ENCODE results near the gene SLC5A4.
"Not testable (repeated sequence)": the region's sequence is repeated elsewhere in the genome, so short reads cannot be mapped to it uniquely, and the experiment has no call there.

The SLC5A4 gene

GRCh38 chr22:32199961-32200360, 55.2 kb downstream of the SLC5A4 start:
- DNase-seq: no peak

- DNase-seq: no peak
Observed at GRCh38 chr22:32199341-32199740, 55.8 kb downstream of the SLC5A4 start.

DNA sequence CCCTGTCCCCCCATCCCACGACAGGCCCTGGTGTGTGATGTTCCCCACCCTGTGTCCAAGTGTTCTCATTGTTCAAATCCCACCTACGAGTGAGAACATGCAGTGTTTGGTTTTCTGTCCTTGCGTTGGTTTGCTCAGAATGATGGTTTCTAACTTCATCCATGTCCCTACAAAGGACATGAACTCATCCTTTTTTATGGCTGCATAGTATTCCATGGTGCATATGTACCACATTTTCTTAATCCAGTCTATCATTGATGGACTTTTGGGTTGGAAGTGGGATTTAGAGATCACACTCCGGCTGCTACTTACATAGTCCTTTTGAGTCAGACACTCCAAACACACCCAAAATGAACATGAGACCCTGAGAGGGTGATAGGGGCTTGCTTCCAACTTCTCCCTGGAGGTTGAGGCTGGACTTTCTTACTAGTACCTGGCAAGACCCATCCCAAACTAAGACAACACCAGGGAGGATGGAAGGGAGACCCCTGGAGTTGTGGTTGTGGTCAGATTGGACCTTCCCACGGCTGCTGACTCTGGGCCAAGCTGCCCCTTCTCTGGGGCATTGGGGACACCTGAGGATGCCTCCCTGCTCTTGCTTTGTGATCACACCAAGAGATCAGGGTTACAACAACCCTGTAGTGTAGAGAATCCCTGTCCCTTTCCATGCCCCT, 57.5 kb downstream of the SLC5A4 start:
- DNase-seq: not testable (repeated sequence)

GRCh38 chr22:32195900-32196299, 59.2 kb downstream of the SLC5A4 start:
- not testable (repeated sequence) for DNase-seq

GRCh38 chr22:32193346-32193745, 61.8 kb downstream of the SLC5A4 start:
- DNase-seq: not testable (repeated sequence)

DNA sequence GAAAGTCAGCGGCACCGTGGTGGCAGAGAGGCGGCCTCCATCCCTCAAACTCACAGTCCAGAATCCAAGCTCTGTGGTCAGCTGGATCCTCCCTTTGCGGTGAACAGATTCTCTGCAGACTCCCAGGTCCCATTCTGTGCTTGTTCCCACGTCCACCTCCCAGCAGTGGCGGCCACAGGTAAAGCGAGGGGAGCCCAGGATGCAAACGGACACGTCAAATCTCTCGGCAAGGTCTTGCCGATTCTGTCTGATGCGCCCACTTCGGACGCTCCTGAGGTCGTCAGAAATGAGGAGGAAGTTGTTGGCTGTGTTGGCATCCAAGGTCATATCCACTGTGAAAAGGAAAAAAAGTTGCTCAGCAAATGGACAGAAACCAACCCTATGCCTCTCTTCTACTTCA, 64.1 kb downstream of the SLC5A4 start:
- DNase-seq: not testable (repeated sequence)

- no peak for DNase-seq
Observed at GRCh38 chr22:32185821-32186220, 69.3 kb downstream of the SLC5A4 start.

DNA sequence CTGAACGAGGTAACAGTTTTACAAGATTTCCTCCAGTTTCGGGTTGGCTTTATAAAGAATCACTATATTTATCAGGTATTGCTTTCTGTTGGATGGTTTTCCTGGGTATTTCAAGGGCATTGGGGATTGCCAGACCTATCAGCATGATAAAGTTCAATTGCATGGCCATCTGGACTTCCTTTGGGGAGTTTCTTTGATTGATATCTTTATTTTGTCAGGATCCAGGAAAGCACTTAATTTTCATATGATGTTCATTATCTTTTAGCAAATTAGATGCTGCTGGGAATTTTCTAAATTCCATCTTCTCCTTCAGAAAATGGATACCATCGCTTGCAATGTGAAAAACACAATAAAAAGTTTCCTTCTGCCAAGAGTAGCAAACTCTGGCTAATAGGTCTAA, 71.5 kb downstream of the SLC5A4 start:
- DNase-seq: no peak

DNA sequence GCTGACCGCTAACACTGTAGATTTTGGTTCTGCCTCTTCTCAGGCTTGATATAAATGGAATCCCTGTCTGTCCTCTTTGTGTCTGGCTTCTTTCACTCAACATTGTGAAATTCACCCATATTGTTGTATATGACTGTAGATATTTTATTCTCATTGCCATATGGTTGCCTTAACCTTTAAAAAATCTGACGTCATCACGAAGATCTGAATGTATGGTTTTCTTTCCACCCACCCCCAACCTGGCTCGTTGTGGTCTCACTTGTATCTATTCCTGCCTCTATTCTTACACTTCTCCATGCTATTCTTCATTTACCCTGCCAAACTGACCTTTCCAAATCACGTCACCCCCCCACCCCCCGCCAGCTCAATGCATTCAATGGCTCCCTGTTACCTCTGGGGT, 74.1 kb downstream of the SLC5A4 start:
- no peak for DNase-seq

DNA sequence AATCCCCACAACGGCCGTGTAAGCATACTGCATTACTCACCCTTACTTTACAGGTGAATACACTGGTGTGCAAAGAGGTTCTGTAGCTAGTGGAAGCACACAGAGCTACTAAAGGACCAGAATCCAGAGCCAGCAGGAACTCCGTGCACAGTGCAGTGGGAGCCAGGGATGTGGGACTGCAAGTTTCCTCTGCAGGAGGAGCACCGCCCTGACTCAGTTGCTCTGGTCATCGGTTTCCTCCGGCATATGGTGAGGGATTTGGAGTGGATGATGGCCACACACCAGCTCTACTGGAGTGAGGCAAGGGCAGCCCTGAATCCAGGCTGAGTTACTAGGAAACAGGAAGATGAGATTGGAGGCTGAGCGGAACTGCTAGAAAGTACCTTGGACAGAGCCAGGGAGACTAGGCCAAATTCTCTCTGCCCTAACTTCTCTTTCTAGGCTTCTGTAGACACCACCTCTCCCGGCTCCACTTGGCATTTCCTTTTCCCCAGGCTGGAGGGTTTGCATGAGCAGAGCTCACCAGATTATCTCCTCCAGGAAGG, 77.9 kb downstream of the SLC5A4 start:
- no peak for DNase-seq

DNA sequence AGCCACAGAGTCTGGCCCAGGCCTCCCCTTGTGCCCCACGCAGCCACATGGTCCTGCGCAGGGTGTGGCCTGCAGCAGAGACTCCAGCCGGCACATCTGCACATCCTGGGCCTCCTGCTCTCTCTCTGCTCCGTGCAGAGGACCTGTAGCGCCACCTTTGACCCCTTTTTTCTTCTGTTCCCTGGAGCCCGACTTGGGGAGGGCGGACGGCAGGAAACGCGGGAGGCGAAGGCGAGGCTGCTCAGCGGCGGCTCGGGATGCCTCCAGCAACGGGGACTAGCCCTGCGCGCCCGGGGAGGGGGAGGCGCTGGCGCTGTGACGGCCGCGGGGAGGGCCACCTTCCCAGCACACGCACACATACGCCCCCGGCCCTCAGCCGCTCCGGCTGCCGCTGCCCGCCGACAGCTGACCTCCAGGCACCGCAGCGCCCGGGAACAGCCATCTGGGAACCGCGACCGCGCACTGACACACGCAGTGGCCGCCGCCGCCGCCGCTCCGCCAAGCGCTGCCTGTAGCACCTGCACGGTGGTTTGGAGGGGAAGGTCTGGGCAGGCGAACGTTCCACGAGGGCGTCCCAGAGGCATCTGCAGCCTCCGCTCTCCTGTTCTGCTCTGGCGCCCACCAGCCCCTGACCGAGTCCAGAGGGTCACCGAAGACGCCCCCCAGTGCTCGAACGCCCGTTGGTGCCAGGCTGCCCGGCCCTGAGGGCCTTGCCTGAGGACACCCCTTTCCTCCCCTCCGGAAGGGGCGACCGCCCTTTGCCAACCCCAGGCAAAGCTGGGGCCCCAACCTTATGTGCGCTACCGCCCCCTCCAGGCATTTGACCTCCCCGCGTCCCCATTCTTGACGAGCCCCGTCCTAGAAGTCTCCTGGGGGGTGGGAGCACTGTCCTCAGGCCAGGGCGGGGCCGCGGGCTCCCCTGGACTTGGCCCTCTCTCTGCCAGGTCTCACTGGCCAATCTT, 79.2 kb downstream of the SLC5A4 start:
- DNase-seq: peak in 1 of 2 donors; percentile 12

DNA sequence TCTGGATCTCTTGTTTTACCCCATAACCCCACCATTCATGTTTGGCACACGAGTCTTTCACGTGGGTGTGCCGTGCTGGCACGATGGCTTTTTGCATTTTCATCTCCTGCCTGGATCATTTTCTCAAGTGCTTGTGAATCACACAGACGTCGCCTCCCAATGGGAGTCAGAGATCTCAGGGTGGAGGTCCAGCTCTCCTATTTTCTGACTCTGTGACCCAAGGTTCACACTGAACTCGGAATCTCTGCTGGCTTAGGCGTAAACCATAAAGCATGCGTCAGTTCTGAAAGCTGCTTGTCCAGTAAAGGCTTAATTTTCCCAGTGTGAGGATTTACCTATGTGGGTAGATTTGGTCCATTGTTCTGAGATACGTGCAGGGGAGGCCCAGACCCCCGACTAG, 80.0 kb downstream of the SLC5A4 start:
- DNase-seq: no peak

Data from stimulated activated CD4-positive, alpha-beta T cell treated with anti-CD3 and anti-CD28 coated beads, Interleukin-2, amount 100 ng/mL, for 24 hours (primary cell).